ENCODE measurements around the gene GPR152. TPM values are rescaled to one million over a fixed set of nuclear protein-coding genes. Genes with fewer than 3 reads are reported as not detected.

The GPR152 gene
- total RNA-seq, 2 donors from 2014 or later, result not detected

- TF ChIP-seq CTCF (IDR thresholded peaks at IDR 0.05), result no peak
- ATAC-seq (ENCODE audit: insufficient number of reproducible peaks, low FRiP score, low read depth), result no peak
- no peak for DNase-seq (ENCODE audit: low spot score)
Observed at GRCh38 chr11:67456068-67456705, 3.7 kb upstream of the GPR152 start.

GRCh38 chr11:67455054-67455453 lies 2.5 kb upstream of the GPR152 start, which contains the start of gene CABP4:
Gene CABP4 (plus strand): TSS chr11:67455354. CDS start chr11:67455424, 70 bp downstream.
- H3K9me3 ChIP-seq, result no peaks in the 10 kb centered on the region
- ATAC-seq (ENCODE audit: insufficient number of reproducible peaks, low FRiP score, low read depth), result no peak

More at GRCh38 chr11:67456068-67456705, 3.7 kb upstream of the GPR152 start:
- H3K9me3 ChIP-seq, result no peaks in the 10 kb centered on the region
- no peak overlapping the region for H3K4me3 ChIP-seq
- no peak overlapping the region for H3K27ac ChIP-seq
- H3K27me3 ChIP-seq (replicated peaks; ENCODE audit: insufficient read depth), result no peaks in the 10 kb centered on the region
- H3K4me1 ChIP-seq (ENCODE audit: control insufficient read depth in 1 of 2, low read depth in 2 of 2), result no peaks in the 10 kb centered on the region
- H3K36me3 ChIP-seq, result no peaks in the 10 kb centered on the region

GRCh38 chr11:67453816-67454732 lies 1.5 kb upstream of the GPR152 start:
- no peak for TF ChIP-seq CTCF (IDR thresholded peaks at IDR 0.05)
- H3K4me1 ChIP-seq (ENCODE audit: control insufficient read depth in 1 of 2, low read depth in 2 of 2), result no peaks in the 10 kb centered on the region
- no peak for DNase-seq (ENCODE audit: low spot score)
- H3K9me3 ChIP-seq, result no peaks in the 10 kb centered on the region
- H3K27me3 ChIP-seq (replicated peaks; ENCODE audit: insufficient read depth), result no peaks in the 10 kb centered on the region
- no peaks in the 10 kb centered on the region for H3K36me3 ChIP-seq
- H3K4me3 ChIP-seq, result no peak overlapping the region
- no peak overlapping the region for H3K27ac ChIP-seq
- ATAC-seq (ENCODE audit: insufficient number of reproducible peaks, low FRiP score, low read depth), result no peak

More at GRCh38 chr11:67455054-67455453, 2.5 kb upstream of the GPR152 start, which contains the start of gene CABP4:
- Histone ChIP-seq H3K36me3 (no peaks in the 10 kb centered on the region), H3K4me3 (no peak within 1 kb of the TSS), H3K27me3 (replicated peaks; ENCODE audit: insufficient read depth) (no peaks in the 10 kb centered on the region), H3K27ac (no peak within 1 kb of the TSS), H3K4me1 (ENCODE audit: control insufficient read depth in 1 of 2, low read depth in 2 of 2) (no peaks in the 10 kb centered on the region)
- TF ChIP-seq CTCF (IDR thresholded peaks at IDR 0.05), result no peak
- no peak for DNase-seq (ENCODE audit: low spot score)

- H3K36me3 ChIP-seq, result no peaks in the 10 kb centered on the region
- TF ChIP-seq CTCF (IDR thresholded peaks at IDR 0.05), result no peak
- no peaks in the 10 kb centered on the region for H3K27me3 ChIP-seq (replicated peaks; ENCODE audit: insufficient read depth)
- no peak for DNase-seq (ENCODE audit: low spot score)
- H3K4me1 ChIP-seq (ENCODE audit: control insufficient read depth in 1 of 2, low read depth in 2 of 2), result no peaks in the 10 kb centered on the region
- no peak overlapping the region for H3K4me3 ChIP-seq
- no peak for ATAC-seq (ENCODE audit: insufficient number of reproducible peaks, low FRiP score, low read depth)
- H3K9me3 ChIP-seq, result no peaks in the 10 kb centered on the region
- H3K27ac ChIP-seq, result no peak overlapping the region
Observed at GRCh38 chr11:67451658-67451976, 912 bp downstream of the GPR152 start.

Data from thoracic aorta (tissue), 2 donors.